BLaER1 (cell line): ENCODE measurements around the gene HSPB3.
"Not testable (repeated sequence)": the region's sequence is repeated elsewhere in the genome, so short reads cannot be mapped to it uniquely, and the experiment has no call there.

ENCODE experiments used
- H3K27ac ChIP-seq: shearing (Covaris generic); formaldehyde crosslinking; 2 replicates; pipeline ENCODE4 v1.8.1; 2022
- H3K27me3 ChIP-seq: shearing (Covaris generic); formaldehyde crosslinking; 2 replicates; pipeline ENCODE4 v1.8.1; 2022
- H3K36me3 ChIP-seq: shearing (Covaris generic); formaldehyde crosslinking; 2 replicates; pipeline ENCODE4 v1.8.1; 2022
- H3K4me1 ChIP-seq: shearing (Covaris generic); formaldehyde crosslinking; 2 replicates; pipeline ENCODE4 v1.8.1; 2022
- H3K4me2 ChIP-seq: shearing (Covaris generic); formaldehyde crosslinking; 2 replicates; pipeline ENCODE4 v1.8.1; 2022
- H3K4me3 ChIP-seq: shearing (Covaris generic); formaldehyde crosslinking; 2 replicates; pipeline ENCODE4 v1.8.1; 2022
- H3K9ac ChIP-seq: shearing (Covaris generic); formaldehyde crosslinking; 2 replicates; pipeline ENCODE4 v1.8.1; 2022
- H3K9me3 ChIP-seq: shearing (Covaris generic); formaldehyde crosslinking; 2 replicates; pipeline ENCODE4 v1.8.1; 2022
- H4K20me1 ChIP-seq: shearing (Covaris generic); formaldehyde crosslinking; 2 replicates; pipeline ENCODE4 v1.8.1; 2022
- Cebpa-rat ChIP-seq: shearing (Covaris generic); IDR thresholded peaks from 2 replicates; pipeline ENCODE4 v1.8.1; 2022

The HSPB3 gene

DNA sequence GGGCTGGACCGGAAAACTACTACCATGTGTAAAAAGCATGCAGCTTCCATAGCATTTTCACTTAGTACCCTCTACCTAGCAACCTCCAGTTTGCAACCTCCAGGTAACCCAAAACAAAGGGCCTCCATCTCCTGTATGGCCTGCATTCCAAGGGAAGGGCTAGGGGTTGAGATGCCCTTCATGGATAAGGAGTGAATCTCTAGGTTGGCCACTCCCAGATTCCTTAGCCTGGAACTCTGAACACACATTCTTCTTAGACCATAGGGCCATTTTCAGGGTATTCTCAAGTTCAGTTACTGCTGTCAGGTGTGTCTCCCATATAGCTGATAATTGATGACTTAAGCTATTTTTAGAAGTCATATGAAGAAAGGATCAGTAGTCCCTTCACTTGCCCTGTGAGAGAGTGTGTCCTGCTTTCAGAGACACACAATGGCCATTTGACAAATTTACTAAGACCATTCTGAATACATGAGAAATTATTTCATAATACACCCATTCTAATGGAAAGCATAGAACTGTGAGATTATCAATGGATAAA is 22.5 kb downstream of the HSPB3 start:
- no peaks in the 10 kb centered on the region for H3K4me1 ChIP-seq
- H3K9me3 ChIP-seq = peaks cover 4% of the 10 kb centered on the region; the same call in 1 of the 2 replicates
- no peaks in the 10 kb centered on the region for H4K20me1 ChIP-seq
- H3K27me3 ChIP-seq = no peaks in the 10 kb centered on the region
- no peak overlapping the region for H3K4me3 ChIP-seq
- H3K27ac ChIP-seq = no peak overlapping the region
- H3K9ac ChIP-seq = no peak overlapping the region
- H3K4me2 ChIP-seq = no peak overlapping the region
- TF ChIP-seq Cebpa-rat = no peak
- H3K36me3 ChIP-seq = no peaks in the 10 kb centered on the region

DNA sequence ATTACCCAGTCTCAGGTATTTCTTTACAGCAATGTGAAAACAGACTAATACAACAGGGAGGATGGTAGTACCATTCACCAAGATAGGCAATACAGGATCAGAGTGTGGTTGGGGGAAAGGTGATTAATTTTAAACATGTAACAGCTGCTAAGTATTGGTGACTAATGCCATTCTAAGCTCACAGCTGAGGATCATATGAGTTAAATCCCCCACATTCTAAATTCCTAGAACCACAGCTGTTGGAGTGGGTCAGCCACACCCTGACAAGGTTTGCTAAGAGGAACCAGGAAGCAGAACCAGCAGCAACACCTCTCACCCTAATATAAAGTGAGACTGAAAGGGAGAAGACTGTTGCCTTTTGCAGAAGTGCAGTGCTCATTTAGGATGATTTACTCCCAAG is 24.8 kb downstream of the HSPB3 start:
- H3K27me3 ChIP-seq = no peaks in the 10 kb centered on the region
- no peak overlapping the region for H3K4me2 ChIP-seq
- no peaks in the 10 kb centered on the region for H4K20me1 ChIP-seq
- no peak overlapping the region for H3K4me3 ChIP-seq
- H3K9me3 ChIP-seq = peaks cover 4% of the 10 kb centered on the region; the same call in 1 of the 2 replicates
- H3K9ac ChIP-seq = no peak overlapping the region
- no peaks in the 10 kb centered on the region for H3K4me1 ChIP-seq
- no peak overlapping the region for H3K27ac ChIP-seq
- H3K36me3 ChIP-seq = no peaks in the 10 kb centered on the region
- TF ChIP-seq Cebpa-rat = no peak

DNA sequence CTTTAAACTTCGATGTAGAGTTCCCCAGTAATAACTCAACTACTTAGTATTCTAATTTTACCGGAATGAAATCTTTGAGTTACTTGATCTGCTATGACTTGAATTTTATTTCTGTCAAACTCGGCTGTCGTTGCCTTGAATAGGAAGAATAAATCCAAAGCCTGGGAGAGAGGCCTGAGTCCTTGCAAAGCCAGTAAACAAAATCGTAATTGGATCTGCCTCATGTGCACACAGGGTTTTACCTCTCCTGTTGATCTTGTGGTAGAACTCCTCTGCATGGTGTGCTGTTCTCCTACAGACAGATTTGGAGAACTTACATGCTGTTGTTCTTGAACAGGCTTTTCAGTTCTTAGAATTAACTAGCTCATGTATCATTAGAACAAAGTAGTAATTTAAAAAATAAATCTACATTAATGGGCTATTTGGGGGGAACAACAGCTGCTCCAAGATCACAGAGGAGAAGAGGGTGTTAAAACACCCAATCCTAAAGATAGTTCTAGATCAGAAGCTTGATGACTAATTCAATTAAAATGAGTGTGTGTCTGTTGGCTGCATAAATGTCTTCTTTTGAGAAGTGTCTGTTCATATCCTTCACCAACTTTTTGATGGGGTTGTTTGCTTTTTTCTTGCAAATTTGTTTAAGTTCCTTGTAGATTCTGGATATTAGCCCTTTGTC is 28.9 kb downstream of the HSPB3 start:
- Histone ChIP-seq H3K4me2 (no peak overlapping the region), H3K4me3 (no peak overlapping the region), H3K4me1 (no peaks in the 10 kb centered on the region), H3K9ac (no peak overlapping the region), H3K9me3 (no peaks in the 10 kb centered on the region), H3K27ac (no peak overlapping the region), H3K36me3 (no peaks in the 10 kb centered on the region), H4K20me1 (no peaks in the 10 kb centered on the region), H3K27me3 (no peaks in the 10 kb centered on the region)
- TF ChIP-seq Cebpa-rat = no peak

DNA sequence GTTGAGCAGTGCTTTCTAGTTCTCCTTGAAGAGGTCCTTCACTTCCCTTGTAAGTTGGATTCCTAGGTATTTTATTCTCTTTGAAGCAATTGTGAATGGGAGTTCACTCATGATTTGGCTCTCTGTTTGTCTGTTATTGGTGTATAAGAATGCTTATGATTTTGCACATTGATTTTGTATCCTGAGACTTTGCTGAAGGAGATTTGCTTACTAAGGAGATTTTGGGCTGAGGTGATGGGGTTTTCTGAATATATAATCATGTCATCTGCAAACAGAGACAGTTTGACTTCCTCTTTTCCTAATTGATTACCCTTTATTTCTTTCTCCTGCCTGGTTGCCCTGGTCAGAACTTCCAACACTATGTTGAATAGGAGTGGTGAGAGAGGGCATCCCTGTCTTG is 30.2 kb downstream of the HSPB3 start:
- H3K36me3 ChIP-seq, H4K20me1 ChIP-seq, H3K27me3 ChIP-seq, H3K9me3 ChIP-seq, H3K4me3 ChIP-seq, H3K27ac ChIP-seq, H3K9ac ChIP-seq, H3K4me2 ChIP-seq, H3K4me1 ChIP-seq: not testable (repeated sequence)

DNA sequence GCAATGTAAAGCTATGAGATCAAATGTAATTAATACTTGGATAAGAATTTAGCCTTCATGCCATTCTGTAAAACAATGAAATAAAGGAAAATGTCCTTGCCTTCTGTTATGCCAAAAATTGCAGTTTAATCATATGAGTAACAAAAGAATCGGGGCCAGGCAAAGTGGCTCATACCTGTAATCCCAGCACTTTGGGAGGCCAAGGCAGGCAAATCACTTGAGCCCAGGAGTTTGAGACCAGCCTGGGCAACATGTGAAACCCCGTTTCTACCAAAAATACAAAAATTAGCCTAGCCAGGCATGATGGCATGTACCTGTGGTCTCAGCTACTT is 34.1 kb downstream of the HSPB3 start:
- H3K4me2 ChIP-seq, H3K4me1 ChIP-seq, H3K9me3 ChIP-seq, H3K36me3 ChIP-seq, H3K27me3 ChIP-seq, H3K27ac ChIP-seq, H3K4me3 ChIP-seq, H3K9ac ChIP-seq, H4K20me1 ChIP-seq: not testable (repeated sequence)

- no peak overlapping the region for H3K27ac ChIP-seq
- no peak overlapping the region for H3K9ac ChIP-seq
- no peak overlapping the region for H3K4me3 ChIP-seq
- H3K27me3 ChIP-seq = no peaks in the 10 kb centered on the region
- no peaks in the 10 kb centered on the region for H3K9me3 ChIP-seq
- H3K36me3 ChIP-seq = no peaks in the 10 kb centered on the region
- H3K4me2 ChIP-seq = no peak overlapping the region
- H4K20me1 ChIP-seq = no peaks in the 10 kb centered on the region
- no peaks in the 10 kb centered on the region for H3K4me1 ChIP-seq
- TF ChIP-seq Cebpa-rat = no peak
These were observed 35.8 kb downstream of the HSPB3 start for GRCh38 chr5:54491326-54491725.

GRCh38 chr5:54492178-54492577 is 36.7 kb downstream of the HSPB3 start:
- Histone ChIP-seq H4K20me1 (no peaks in the 10 kb centered on the region), H3K4me3 (no peak overlapping the region), H3K27ac (no peak overlapping the region), H3K9me3 (peaks cover 2% of the 10 kb centered on the region), H3K9ac (no peak overlapping the region), H3K4me2 (no peak overlapping the region), H3K27me3 (no peaks in the 10 kb centered on the region), H3K4me1 (no peaks in the 10 kb centered on the region), H3K36me3 (no peaks in the 10 kb centered on the region)
- no peak for TF ChIP-seq Cebpa-rat

- TF ChIP-seq Cebpa-rat = no peak
- Histone ChIP-seq H3K27ac (no peak overlapping the region), H3K9ac (no peak overlapping the region), H3K4me2 (no peak overlapping the region), H3K27me3 (no peaks in the 10 kb centered on the region), H3K4me1 (no peaks in the 10 kb centered on the region), H4K20me1 (no peaks in the 10 kb centered on the region), H3K36me3 (no peaks in the 10 kb centered on the region), H3K9me3 (peaks cover 23% of the 10 kb centered on the region), H3K4me3 (no peak overlapping the region)
These were observed 39.5 kb downstream of the HSPB3 start for GRCh38 chr5:54495027-54495426.
